IMR-90 (cell line): ENCODE results near the gene PIGM. TPM values are rescaled to one million over a fixed set of nuclear protein-coding genes. Genes with fewer than 3 reads are reported as not detected.

ENCODE experiments used
- ATAC-seq: fragments of 200-7000 bp; cut with Tn5 transposase; 2 replicates; pipeline ENCODE4 v1.9.1; 2020; ENCODE audit warnings: low read depth, mild to moderate bottlenecking, moderate library complexity
- BruUV-seq: library from RNA; stranded (reverse); fragments of 400-500 nt; replicated peaks from 2 replicates; lab custom pipeline; 2021; lab: Mats Ljungman, UMichigan
- CTCF ChIA-PET: fragments of 300-600 bp; formaldehyde crosslinking; extraction: SDS; loops from one replicate; lab custom pipeline; 2021; ENCODE audit warnings: antibody characterized with exemption; lab: Yijun Ruan, JAX
- POLR2A ChIA-PET: fragments of 300-600 bp; sonication (Branson Sonifier 250); formaldehyde crosslinking; loops from one replicate; lab custom pipeline; 2022; ENCODE audit warnings: antibody characterized with exemption; ENCODE audit not compliant: unreplicated experiment; lab: Charles Lee
- DNase-seq: peaks from one replicate; pipeline ENCODE4 v3.0.0; 2013
- H2AFZ ChIP-seq: replicated peaks from 2 replicates; pipeline ENCODE3; 2013; ENCODE audit warnings: low read length, mild to moderate bottlenecking; ENCODE audit not compliant: poor library complexity
- H2AK5ac ChIP-seq: 2 replicates; pipeline ENCODE4 v1.6.1; 2013; ENCODE audit warnings: low read depth, low read length, inconsistent platforms
- H2AK9ac ChIP-seq: replicated peaks from 2 replicates; pipeline ENCODE3; 2013; ENCODE audit warnings: mild to moderate bottlenecking, low read depth, low read length, moderate library complexity; ENCODE audit not compliant: poor library complexity
- H2BK120ac ChIP-seq: 2 replicates; pipeline ENCODE4 v1.6.1; 2013; ENCODE audit warnings: low read depth, low read length, inconsistent platforms
- H2BK15ac ChIP-seq: 3 replicates; pipeline ENCODE4 v1.6.1; 2013; ENCODE audit warnings: low read depth, low read length, inconsistent platforms
- H2BK20ac ChIP-seq: 2 replicates; pipeline ENCODE4 v1.6.1; 2013; ENCODE audit warnings: low read depth, mild to moderate bottlenecking, inconsistent platforms, low read length, moderate library complexity
- H2BK5ac ChIP-seq: 2 replicates; pipeline ENCODE4 v1.6.1; 2013; ENCODE audit warnings: mild to moderate bottlenecking, low read depth, low read length, inconsistent platforms; ENCODE audit not compliant: poor library complexity, severe bottlenecking
- H3K14ac ChIP-seq: replicated peaks from 2 replicates; pipeline ENCODE4 v1.6.1; 2013; ENCODE audit warnings: low read depth, low read length, inconsistent platforms
- H3K18ac ChIP-seq: 2 replicates; pipeline ENCODE4 v1.6.1; 2013; ENCODE audit warnings: low read depth, low read length, control low read depth
- H3K23ac ChIP-seq: 2 replicates; pipeline ENCODE4 v1.6.1; 2013; ENCODE audit warnings: low read depth, low read length, inconsistent platforms
- H3K27ac ChIP-seq: 2 replicates; pipeline ENCODE4 v1.5.1; 2013; ENCODE audit warnings: mild to moderate bottlenecking, control low read depth, low read length; ENCODE audit not compliant: insufficient read depth
- H3K27me3 ChIP-seq: 2 replicates; pipeline ENCODE4 v1.6.1; 2013; ENCODE audit warnings: low read length; ENCODE audit not compliant: control insufficient read depth, insufficient read depth
- H3K36me3 ChIP-seq: 2 replicates; pipeline ENCODE4 v1.6.1; 2013; ENCODE audit warnings: low read length, mixed read lengths; ENCODE audit not compliant: control insufficient read depth, insufficient read depth
- H3K4ac ChIP-seq: 2 replicates; pipeline ENCODE4 v1.6.1; 2013; ENCODE audit warnings: low read depth, low read length, inconsistent platforms
- H3K4me1 ChIP-seq: 2 replicates; pipeline ENCODE4 v1.6.1; 2013; ENCODE audit warnings: low read length, mixed read lengths; ENCODE audit not compliant: control insufficient read depth, insufficient read depth
- H3K4me2 ChIP-seq: 2 replicates; pipeline ENCODE4 v1.6.1; 2013; ENCODE audit warnings: low read depth, mild to moderate bottlenecking, control low read depth, low read length, moderate library complexity
- H3K4me3 ChIP-seq: 2 replicates; pipeline ENCODE4 v1.5.1; 2013; ENCODE audit warnings: low read depth, mild to moderate bottlenecking, control low read depth, low read length, moderate library complexity; ENCODE audit not compliant: insufficient read depth
- H3K56ac ChIP-seq: 2 replicates; pipeline ENCODE4 v1.6.1; 2013; ENCODE audit warnings: low read length, inconsistent platforms; ENCODE audit not compliant: insufficient read depth; ENCODE audit errors: extremely low read depth
- H3K79me1 ChIP-seq, 2 experiments: 2 replicates each; pipeline ENCODE4 v1.6.1; 2013; ENCODE audit warnings: low read length in 2 of 2, inconsistent platforms in 1 of 2, low read depth in 1 of 2
- H3K9ac ChIP-seq: 2 replicates; pipeline ENCODE4 v1.6.1; 2013; ENCODE audit warnings: low read depth, low read length, control low read depth
- H3K9me1 ChIP-seq: 2 replicates; pipeline ENCODE4 v1.6.1; 2013; ENCODE audit warnings: low read length, inconsistent platforms; ENCODE audit not compliant: insufficient read depth
- H3K9me3 ChIP-seq: 2 replicates; pipeline ENCODE4 v1.6.1; 2013; ENCODE audit warnings: low read length; ENCODE audit not compliant: control insufficient read depth, insufficient read depth
- H4K20me1 ChIP-seq: 2 replicates; pipeline ENCODE4 v1.6.1; 2013; ENCODE audit warnings: low read length, inconsistent platforms; ENCODE audit not compliant: insufficient read depth
- H4K5ac ChIP-seq: 2 replicates; pipeline ENCODE4 v1.6.1; 2013; ENCODE audit warnings: mild to moderate bottlenecking, low read depth, low read length, control low read depth
- H4K8ac ChIP-seq, 2 experiments: 2 replicates each; pipeline ENCODE4 v1.6.1; 2013; ENCODE audit warnings: low read depth in 2 of 2, low read length in 2 of 2, control low read depth in 1 of 2, inconsistent platforms in 1 of 2
- H4K91ac ChIP-seq: 2 replicates; pipeline ENCODE4 v1.6.1; 2013; ENCODE audit warnings: low read depth, low read length, inconsistent platforms; ENCODE audit not compliant: insufficient read depth
- CTCF ChIP-seq: conservative IDR thresholded peaks from 2 replicates; pipeline ENCODE4 v1.5.1; 2012; ENCODE audit warnings: mild to moderate bottlenecking, low read depth, low read length, improper control_type of control experiment
- POLR2A ChIP-seq: IDR thresholded peaks from 2 replicates; pipeline ENCODE4 v1.6.1; 2012; ENCODE audit warnings: mild to moderate bottlenecking, low read depth, low read length
- RFX5 ChIP-seq: IDR thresholded peaks from 2 replicates; pipeline ENCODE4 v1.8.0; 2012; ENCODE audit warnings: low read depth, mild to moderate bottlenecking, low read length, moderate library complexity
- WGBS, 2 experiments: methylation state at CpG; one replicate each; pipeline versions ENCODE4 v1.1.5 to v1.1.7; 2013; ENCODE audit warnings: missing lambda C conversion rate in 2 of 2; ENCODE audit not compliant: insufficient read length in 1 of 2; ENCODE audit errors: extremely low coverage in 2 of 2; 5-methylcytosine and 5-hydroxymethylcytosine counted together
- dilution Hi-C: fragments of 300-500 bp; cut with HindIII; formaldehyde crosslinking; loops from one replicate; pipeline ENCODE4 v1.14.3; 2018; ENCODE audit warnings: low sequenced_read_pairs; ENCODE audit not compliant: unreplicated experiment
- in situ Hi-C: fragments of 300-500 bp; cut with MboI; formaldehyde crosslinking; loops from 3 replicates; pipeline ENCODE4 v1.14.3; 2019; ENCODE audit warnings: low sequenced_read_pairs, inconsistent platforms, mixed read lengths
- intact Hi-C: fragments of 100-400 bp; cut with micrococcal nuclease; formaldehyde crosslinking; loops from 2 replicates; pipeline ENCODE4 v1.10.0; 2022
- polyA plus RNA-seq, 3 experiments: library from polyadenylated mRNA; depleted of rRNA; stranded (reverse); fragments of >200 nt; gene quantifications; 2 replicates each; pipeline ENCODE4 v1.2.3, GENCODE V29; 2012; ENCODE audit warnings: low replicate concordance in 1 of 3
- total RNA-seq: library from RNA; depleted of rRNA; stranded (reverse); fragments of >200 nt; gene quantifications from 2 replicates; pipeline ENCODE4 v1.2.3, GENCODE V29; 2012

The PIGM gene
- total and polyA plus RNA-seq, 2 of the 4 experiments (the other 2 are of a cell fraction), result 2.9 TPM

DNA sequence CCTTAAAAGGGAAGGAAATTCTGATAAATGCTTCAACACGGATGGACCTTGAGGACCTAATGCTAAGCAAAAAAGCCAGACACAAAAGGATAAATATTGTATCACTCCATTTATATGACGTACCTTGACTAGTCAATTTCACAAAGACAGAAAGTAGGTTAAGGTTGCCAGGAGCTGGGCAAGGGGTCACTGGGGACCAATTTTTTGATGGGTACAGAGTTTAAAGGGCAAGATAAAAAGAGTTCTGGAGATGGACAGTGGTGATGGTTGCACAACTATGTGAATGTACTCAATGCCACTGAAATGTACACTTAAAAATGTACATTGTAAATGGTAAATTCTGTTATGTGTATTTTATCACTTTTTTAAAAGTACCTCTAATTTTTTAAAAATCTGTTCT is 45.7 kb downstream of the PIGM start:
- Histone ChIP-seq H2BK120ac (no peak overlapping the region), H3K56ac (no peak overlapping the region), H3K4me1 (no peaks in the 10 kb centered on the region), H3K23ac (no peak overlapping the region), H2AK5ac (no peak overlapping the region), H3K27me3 (peaks cover 22% of the 10 kb centered on the region), H4K91ac (no peak overlapping the region), H3K4ac (no peak overlapping the region), H2BK20ac (no peak overlapping the region), H3K9ac (no peak overlapping the region), H3K9me3 (no peaks in the 10 kb centered on the region), H3K4me3 (no peak overlapping the region), H3K18ac (no peak overlapping the region), H3K4me2 (no peak overlapping the region), H2AK9ac (no peak overlapping the region), H4K5ac (no peak overlapping the region), H3K36me3 (no peaks in the 10 kb centered on the region; the same call in 1 of the 2 replicates), H3K27ac (no peak overlapping the region), H3K14ac (no peak overlapping the region), H3K9me1 (no peaks in the 10 kb centered on the region), H4K8ac (no peak overlapping the region), H2BK15ac (no peak overlapping the region), H4K20me1 (no peaks in the 10 kb centered on the region), H3K79me1 (no peaks in the 10 kb centered on the region), H2BK5ac (no peak overlapping the region), H2AFZ (no peak overlapping the region)
- intact Hi-C loops, result no loop called here
- in situ Hi-C loops, result no loop called here
- DNase-seq, result no peak
- no peak for ATAC-seq
- no peak for TF ChIP-seq CTCF
- TF ChIP-seq POLR2A, result no peak
- no peak for TF ChIP-seq RFX5
- no CpG with 5 or more reads among the region's 2 CpGs for WGBS, 2 experiments
- BruUV-seq, result no TSS peak
- ChIA-PET POLR2A (no interaction called here), CTCF (interaction anchor here (0.7 kb wide), 1 partner anchor 21 kb away, joined by 3 read pairs; no protein-coding TSS in a partner anchor)
- dilution Hi-C loops, result no loop called here
